NCI-H82 treated with DMSO at 0.1 percent for 48 hours (cell line): Measurements from ENCODE around the gene COL4A3.
"Not testable (repeated sequence)": the region's sequence is repeated elsewhere in the genome, so short reads cannot be mapped to it uniquely, and the experiment has no call there.

Experiments used
- DNase-seq: peaks from one replicate; lab custom pipeline; 2025; ENCODE audit not compliant: unreplicated experiment; lab: John Stamatoyannopoulos, UW

COL4A3 gene

DNA sequence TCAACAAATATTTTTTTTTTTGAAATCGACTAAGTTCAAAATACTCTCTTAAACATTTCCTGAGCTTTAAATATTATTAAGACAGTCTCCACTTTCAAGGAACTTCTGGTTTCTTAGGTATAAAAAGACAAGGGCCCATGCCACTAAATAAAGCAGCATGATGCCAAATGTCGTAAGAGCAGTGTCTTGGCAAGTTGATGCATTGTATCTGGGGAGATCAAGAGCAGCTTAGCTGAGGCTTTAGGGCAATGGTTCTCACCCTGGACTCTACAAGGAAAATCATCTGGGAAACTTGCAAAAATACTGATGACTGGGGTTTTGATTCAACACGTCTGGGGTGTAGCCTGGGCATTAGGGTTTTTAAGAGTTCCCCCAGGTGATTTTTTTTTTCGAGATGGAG lies 41.3 kb downstream of the COL4A3 start:
- DNase-seq = no peak

DNA sequence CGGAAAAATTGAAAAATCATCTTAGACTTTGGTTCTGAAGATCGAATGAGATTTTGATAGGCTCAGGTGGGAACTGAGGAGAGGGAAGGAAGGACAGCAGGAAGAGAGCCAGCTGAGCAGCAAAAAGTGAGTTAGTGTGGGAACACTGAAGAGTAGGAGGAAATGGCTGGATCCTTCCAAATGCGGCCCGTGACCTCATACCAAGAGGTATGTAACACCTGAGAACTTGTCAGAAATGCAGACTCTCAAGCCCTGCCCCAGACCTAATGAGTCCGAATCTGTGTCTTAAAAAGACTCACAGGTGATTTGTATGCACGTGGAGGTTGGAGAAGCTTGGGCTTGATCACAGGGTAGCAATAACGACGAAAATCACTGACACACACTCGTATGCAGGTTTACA lies 42.0 kb downstream of the COL4A3 start:
- DNase-seq = no peak

GRCh38 chr2:227207573-227207972 lies 43.1 kb downstream of the COL4A3 start:
- DNase-seq = no peak

GRCh38 chr2:227214622-227215041 lies 50.2 kb downstream of the COL4A3 start:
- DNase-seq = no peak

- no peak for DNase-seq
These were observed 55.1 kb downstream of the COL4A3 start for GRCh38 chr2:227219312-227220105.

DNA sequence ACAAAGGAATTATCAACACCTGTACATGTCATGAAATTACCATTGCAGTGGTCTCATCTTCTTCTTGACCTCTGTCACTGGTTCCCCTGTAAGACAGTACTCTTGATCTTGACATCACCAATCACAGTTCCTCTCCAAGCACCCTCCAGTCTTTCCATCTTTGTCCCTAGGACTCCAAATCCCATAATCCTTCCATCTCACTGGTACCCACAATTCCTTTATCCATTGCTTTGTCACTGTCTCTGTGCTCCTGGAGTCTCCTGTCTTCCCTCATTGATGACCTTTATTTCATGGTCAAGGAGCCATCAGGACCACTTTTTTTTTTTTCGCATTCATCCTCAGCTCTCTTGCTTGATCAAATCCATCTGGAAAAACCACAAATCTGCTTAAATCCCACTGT lies 56.7 kb downstream of the COL4A3 start:
- peak; percentile 23 for DNase-seq

- no peak for DNase-seq
These were observed 57.9 kb downstream of the COL4A3 start for GRCh38 chr2:227222292-227222691.

DNA sequence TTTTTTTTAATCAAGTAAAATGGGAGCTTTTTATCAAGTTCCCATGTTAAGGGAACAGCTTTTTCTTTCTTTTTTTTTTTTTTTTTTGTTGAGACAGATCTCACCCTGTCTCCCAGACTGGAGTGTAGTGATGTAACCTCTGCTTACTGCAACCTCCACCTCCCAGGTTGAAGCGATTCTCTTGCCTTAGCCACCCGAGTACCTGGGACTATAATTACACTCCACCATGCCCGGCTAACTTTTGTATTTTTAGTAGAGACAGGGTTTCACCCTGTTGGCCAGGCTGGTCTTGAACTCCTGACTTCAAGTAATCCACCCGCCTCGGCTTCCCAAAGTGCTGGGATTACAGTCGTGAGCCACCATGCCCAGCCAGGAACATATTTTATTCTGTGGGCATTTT lies 61.2 kb downstream of the COL4A3 start:
- DNase-seq = not testable (repeated sequence)

- no peak for DNase-seq
These were observed 63.7 kb downstream of the COL4A3 start for GRCh38 chr2:227228061-227228667.

DNA sequence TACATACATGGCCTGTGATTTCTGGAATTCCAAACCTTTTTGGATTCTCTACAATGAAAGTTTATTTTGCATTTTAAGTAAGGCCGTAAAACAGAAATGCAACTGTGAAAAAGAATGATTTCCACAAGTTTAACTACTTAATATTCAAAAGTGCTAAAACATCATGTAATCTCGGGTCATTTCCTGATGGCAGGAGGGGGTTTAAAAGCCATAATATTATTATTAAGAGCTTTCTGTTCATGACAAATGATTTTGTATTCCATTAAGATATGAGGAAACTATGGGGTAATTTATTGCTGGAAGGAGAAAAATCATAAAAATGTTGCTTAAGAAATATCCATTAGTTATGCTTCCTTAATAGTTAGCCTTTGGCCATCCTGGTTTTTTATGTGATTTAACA lies 65.7 kb downstream of the COL4A3 start:
- no peak for DNase-seq

- DNase-seq = no peak
These were observed 70.0 kb downstream of the COL4A3 start for GRCh38 chr2:227234429-227234828.

DNA sequence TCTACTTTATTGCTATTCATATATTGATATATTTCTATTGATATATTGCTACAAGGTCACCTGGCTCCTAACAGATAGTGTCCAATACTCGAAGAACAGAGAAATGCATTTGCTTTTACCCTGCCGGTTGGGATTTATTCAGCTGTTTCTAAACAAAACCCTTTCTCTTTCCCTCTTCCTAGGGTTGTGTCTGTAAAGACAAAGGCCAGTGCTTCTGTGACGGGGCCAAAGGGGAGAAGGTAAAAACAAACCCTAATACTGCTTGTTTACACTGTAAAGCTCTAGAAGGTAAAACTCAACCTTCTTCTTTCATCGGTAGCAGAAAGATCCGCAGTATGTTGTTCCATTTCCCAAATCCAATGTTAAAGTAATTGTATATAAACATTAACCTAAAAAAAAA lies 73.4 kb downstream of the COL4A3 start:
- DNase-seq = no peak

DNA sequence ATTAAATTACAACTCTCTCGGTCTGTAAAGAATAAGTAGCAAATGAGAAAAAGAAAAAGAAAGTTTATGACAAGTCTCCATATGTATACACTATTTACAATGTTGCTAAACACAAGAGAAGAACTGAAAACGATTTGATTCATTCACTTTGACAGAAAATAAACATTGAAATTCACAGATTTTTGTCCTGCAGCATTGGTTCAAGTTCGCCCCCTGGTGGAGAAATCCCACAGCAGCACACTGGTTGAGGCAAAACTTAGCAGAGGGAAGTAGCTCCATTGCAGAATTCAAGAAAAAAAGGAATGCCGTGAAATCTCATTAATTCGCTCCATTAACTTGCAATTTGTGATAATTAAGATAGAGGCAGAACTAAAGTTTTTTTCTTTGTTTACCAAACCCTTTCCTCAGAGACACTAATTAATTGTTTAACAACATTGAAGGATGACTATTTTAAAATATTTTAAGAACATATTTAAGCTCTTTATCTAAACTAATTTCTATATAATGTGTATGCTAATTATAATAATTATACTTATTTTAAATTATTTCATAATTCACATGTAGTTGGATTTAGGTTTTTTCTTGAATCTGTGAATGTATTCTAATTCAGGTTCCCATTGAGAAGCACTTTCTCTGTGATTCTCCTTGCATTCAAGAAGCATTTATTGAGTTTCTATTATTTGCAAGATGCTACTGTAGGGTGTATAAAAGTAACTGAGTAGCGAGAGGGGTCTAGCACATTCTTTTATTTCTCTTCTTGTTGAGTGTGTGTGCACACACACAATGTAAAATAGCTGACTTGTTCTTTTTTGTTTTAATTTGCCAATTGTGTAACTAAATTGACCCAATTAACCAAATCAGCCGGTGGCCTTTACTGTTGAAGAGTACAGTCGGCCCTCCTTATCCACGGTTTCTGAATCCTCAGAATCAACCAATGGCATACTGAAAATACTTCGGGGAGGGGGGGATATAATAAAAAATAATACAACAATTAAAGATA lies 74.1 kb downstream of the COL4A3 start:
- DNase-seq = no peak

GRCh38 chr2:227241005-227241404 lies 76.6 kb downstream of the COL4A3 start:
- no peak for DNase-seq

DNA sequence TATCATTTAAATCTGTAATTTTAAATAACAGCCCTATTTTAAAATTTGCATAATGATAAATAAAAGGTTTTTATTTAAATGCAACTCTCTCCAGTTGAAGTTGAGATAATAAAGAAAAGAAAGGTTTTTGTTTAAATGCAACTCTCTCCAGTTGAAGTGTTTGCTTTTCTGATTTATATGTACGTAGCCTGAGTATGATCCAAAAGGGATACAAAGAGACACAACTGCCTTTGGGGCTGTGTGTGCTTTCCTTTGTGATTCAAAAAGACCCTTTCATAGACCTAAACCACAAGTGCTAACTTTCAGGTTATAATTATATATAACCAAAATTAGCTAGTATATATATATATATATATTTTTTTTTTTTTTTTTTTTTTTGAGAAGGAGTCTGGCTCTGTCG lies 84.5 kb downstream of the COL4A3 start:
- DNase-seq = no peak

DNA sequence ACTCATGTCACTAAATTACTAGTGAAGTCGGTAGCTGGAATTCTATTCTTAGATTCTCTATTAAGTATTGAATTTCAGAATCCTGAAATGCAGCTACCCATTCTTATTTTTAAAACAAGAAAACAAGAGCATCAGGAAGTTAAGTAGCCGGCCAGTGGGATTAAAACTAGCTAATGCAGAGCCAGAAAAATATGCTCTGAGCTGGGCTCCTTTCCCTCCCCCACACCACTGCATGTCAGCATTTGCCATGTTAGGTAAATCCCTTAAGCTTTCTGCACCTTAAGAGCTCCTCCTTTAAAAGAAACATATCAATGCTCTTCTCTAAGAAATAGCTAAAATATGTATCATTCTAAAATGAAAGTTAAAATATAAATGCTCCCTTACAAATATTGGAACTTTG lies 88.4 kb downstream of the COL4A3 start:
- DNase-seq = peak; percentile 71

DNA sequence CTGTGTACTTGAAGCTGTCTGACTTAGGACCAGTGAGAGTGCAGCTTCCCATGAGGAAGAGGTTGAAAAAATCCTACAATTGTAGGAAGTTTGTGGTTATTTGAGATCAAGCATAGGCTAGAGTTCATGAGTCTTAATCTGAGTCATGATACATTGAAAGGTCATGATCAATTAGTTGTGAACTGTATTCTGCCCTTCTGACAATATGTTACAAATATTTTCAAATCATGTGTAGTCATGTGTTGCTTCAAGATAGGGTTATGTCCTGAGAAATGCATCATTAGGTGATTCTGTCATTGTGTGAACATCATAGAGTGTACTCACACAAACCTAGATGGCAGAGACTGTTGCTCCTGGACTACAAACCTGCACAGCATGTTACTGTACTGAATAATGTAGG lies 92.2 kb downstream of the COL4A3 start:
- DNase-seq = no peak

DNA sequence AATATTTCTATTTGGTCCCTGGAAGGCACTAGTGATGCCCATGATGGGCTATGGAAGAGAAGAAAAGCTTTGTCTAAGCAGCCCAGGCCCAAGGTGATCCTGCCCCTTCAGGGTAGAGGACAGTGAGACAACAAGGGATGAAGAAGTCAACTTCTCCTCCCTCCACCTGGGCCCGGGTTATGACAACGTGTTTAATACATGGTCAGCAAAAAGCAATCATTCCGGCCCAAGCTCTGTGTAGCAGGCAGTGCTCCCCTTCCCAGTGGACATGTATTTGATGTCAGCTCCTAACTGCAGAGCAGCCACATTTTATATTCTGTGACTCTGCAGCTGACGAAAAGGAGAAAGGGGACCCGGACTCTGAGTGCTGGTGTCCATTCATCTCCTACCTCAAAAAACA lies 93.4 kb downstream of the COL4A3 start:
- DNase-seq = no peak

GRCh38 chr2:227260041-227260440 lies 95.6 kb downstream of the COL4A3 start:
- no peak for DNase-seq

DNA sequence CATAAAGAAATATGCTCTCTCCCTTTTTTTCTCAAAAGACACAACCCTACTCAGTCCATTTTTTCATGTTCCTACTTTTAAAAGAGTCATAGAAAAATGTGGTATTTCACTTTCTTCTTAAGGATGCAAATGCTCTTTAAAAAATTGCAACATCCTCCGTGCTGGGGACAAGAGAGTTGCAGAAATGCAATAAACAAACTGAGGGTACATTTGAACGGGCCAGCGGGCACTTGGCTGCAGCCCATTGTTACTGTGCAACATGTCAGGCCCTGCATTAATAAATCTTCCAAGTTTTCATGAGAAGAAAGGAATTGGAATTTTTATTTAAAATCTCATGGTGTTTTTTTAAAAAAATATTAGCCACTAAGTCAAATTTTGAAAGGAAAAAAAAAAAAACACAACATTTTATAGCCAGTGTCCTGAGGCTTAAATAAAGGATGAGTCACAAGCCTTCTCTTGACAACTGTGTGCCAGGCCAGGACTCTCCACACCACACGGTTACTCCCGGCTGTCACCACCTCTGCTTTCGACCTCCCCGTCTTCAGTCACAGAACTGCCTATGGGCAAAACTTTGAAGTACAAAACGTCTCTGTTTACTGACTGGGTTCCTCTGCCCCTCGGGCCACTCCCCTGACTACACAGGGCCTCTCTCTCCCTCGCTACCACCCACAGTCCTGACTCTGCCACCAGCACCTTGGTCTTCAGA lies 103.1 kb downstream of the COL4A3 start:
- DNase-seq = no peak

DNA sequence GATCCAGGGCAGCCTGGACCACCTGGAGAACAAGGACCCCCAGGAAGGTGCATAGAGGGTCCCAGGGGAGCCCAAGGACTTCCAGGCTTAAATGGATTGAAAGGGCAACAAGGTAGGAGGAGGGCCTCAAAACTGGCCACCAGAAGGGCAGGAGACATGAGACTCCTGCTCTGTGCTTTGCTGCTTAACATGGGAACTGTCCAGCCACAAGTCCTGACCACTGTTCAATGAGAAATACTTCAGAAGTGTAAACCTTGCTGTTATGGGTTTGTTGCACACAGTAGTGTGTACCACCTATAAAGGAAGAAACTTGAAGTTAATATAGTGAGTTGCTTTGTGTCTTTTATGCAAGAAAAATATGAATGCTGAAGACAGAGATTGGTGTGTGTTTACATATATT lies 116.5 kb downstream of the COL4A3 start:
- no peak for DNase-seq
